Ecto neural progenitor cell (in vitro differentiated cells): ENCODE results near the gene EBI3.
"Not testable (repeated sequence)": the region's sequence is repeated elsewhere in the genome, so short reads cannot be mapped to it uniquely, and the experiment has no call there.

Source experiments
- DNase-seq: peaks from one replicate; pipeline ENCODE4 v3.0.0-alpha.2; 2018; ENCODE audit warnings: low spot score

EBI3 gene

GRCh38 chr19:4200940-4201542 is 28.3 kb upstream of the EBI3 start:
- DNase-seq: no peak

- DNase-seq: no peak
These were observed 27.5 kb upstream of the EBI3 start for GRCh38 chr19:4201798-4202197.

- no peak for DNase-seq
These were observed 22.4 kb upstream of the EBI3 start for GRCh38 chr19:4206818-4207484.

- DNase-seq: no peak
These were observed 20.8 kb upstream of the EBI3 start for GRCh38 chr19:4208385-4209094.

- no peak for DNase-seq
These were observed 19.1 kb upstream of the EBI3 start for GRCh38 chr19:4210166-4210731.

DNA sequence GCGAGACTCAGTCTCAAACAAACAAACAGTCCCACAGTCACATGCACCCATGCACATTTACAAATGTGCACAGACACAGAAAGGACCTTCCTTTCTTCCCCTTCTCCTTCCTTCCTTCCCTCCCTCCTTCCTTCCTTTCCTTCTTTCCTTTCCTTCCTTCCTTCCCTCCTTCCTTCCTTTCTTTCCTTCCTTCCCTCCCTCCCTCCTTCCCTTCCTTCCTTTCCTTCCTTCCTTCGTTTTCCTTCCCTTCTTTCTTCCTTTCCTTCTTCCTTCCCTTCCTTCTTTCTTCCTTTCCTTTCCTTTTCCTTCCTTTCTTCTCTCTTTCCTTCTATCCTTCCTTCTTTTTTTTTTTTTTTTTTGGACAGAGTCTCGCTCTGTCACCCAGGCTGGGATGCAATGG is 16.2 kb upstream of the EBI3 start:
- DNase-seq: no peak

- DNase-seq: no peak
These were observed 13.5 kb upstream of the EBI3 start for GRCh38 chr19:4215807-4216206.

- no peak for DNase-seq
These were observed 12.5 kb upstream of the EBI3 start for GRCh38 chr19:4216846-4217245.

DNA sequence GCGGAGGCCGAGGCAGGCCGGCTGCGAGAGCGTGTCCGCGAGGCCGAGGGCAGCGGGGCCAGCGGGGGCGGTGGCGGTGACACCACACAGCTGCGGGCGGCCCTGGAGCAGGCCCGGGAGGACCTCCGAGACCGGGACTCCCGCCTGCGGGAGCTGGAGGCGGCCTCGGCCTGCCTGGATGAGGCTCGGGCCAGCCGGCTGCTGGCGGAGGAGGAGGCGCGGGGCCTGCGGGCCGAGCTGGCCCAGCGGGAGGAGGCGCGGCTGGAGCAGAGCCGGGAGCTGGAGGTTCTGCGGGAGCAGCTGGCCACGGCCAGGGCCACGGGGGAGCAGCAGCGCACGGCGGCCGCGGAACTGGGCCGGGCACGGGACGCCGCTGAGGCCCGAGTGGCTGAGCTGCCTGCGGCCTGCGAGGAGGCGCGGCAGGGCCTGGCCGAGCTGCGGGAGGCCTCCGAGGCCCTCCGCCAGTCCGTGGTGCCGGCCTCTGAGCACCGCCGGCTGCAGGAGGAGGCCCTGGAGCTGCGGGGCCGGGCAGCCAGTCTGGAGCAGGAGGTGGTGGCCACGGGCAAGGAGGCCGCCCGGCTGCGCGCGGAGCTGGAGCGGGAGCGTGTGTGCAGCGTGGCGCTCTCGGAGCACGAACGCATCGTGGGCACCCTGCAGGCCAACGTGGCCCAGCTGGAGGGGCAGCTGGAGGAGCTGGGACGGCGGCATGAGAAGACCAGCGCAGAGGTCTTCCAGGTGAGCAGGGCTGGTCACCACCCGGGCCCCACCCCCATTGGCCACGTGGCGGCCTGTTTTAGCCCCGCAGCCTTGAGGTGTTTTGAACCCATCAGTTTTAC is 11.7 kb upstream of the EBI3 start:
- DNase-seq: no peak

DNA sequence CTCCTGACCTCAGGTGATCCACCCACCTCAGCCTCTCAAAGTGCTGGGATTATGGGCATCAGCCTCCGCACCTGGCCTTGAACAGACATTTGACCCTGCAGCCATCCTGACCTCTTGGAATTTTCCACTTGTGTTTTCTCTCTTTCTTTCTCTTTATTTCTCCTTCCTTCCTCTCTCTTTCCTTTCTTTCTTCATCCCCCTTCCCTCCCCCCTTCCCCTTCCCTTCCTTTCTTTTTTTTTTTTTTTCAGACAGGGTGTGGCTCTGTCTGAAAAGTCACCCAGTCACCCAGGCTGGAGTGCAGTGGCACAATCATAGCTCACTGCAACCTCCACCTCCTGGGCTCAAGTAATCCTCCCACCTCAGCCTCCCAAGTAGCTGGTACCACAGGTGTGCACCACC is 10.8 kb upstream of the EBI3 start:
- not testable (repeated sequence) for DNase-seq

DNA sequence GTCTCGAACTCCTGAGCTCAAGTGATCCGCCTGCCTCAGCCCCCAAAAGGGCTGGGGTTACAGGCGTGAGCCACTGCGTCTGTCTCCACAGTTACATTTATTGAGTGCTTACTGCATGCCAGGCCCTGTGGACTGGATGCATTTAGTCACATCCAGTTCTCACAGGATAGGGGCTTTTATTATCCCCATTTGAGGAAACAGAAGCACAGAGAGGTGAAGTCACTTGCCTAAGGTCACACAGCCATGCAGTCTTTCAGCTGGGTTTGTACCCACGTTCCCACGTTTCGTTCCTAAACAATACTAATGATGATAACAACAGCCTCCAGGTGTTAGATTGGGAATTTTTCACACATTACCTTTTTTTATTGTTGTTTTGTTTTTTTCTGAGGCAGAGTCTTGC is 9.1 kb upstream of the EBI3 start:
- DNase-seq: no peak

- no peak for DNase-seq
These were observed 4.9 kb upstream of the EBI3 start for GRCh38 chr19:4224470-4224869.

GRCh38 chr19:4225885-4226284 is 3.4 kb upstream of the EBI3 start:
- no peak for DNase-seq

DNA sequence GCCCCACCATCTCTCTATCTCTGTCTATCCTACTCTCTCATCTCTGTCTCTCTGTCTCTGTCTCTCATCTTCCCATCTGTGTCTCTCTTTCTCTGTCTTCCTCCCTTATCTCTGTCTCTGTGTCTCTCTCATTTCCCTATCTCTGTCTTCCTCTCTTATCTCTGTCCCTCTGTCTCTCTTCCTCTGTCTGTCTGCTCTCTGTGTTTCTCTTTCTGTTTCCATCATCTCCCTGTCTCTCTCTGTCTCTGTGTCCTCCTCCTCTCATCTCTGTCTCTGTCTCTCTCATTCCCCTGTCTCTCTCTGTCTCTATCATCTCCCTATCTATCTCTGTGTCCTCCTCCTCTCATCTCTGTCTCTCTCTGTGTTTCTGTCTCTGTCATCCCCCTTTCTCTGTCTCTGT is 1.6 kb upstream of the EBI3 start:
- no peak for DNase-seq

GRCh38 chr19:4228765-4229178 is 551 bp upstream of the EBI3 start:
- no peak for DNase-seq

DNA sequence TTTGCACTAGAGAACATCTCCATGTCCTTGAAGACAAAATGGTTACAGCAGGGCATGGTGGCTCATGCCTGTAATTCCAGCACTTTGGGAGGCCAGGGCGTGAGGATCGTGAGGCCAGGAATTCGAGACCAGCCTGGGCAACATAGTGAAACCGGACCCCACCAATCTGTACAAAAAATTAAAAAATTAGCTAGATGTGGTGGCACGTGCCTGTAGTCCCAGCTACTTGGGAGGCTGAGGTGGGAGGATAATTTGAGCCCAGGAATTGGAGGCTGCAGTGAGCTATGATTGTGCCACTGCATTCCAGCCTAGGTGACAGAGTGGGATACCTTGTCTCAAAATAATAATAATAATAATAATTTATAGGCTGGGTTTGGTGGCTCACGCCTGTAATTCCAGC is 914 bp downstream of the EBI3 start:
- not testable (repeated sequence) for DNase-seq

- not testable (repeated sequence) for DNase-seq
These were observed 2.2 kb downstream of the EBI3 start for GRCh38 chr19:4231521-4231920.

- DNase-seq: not testable (repeated sequence)
These were observed 2.8 kb downstream of the EBI3 start for GRCh38 chr19:4232139-4232538.

GRCh38 chr19:4232614-4233281 is 3.4 kb downstream of the EBI3 start:
- no peak for DNase-seq

DNA sequence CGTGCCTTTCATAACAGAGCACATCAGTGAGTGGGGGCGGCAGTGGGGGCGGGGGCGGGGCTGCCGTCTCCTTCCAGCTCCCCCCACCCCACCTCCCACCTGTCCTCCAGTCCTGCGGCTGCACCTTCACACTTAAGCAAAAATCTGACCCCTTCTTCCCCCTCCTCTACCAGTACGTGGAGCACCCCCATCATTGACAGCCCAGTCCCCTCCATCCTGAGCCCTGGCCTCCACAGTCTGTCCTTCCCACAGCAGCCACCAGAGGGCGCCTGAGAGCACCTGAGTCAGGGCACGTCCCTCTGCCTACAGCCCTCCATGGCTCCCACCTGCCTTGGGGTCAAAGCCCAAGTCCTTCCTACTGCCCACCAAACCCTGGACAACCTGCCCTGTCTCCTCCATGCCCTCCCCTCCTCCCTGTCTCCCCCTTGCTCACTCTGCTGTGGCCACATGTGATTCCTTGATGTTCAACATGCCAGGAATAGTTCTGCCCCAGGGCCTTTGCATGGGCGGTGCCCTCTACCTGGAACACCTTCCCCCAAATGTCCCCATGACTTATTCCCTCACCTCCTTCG is 4.0 kb downstream of the EBI3 start:
- peak; percentile 74 for DNase-seq

DNA sequence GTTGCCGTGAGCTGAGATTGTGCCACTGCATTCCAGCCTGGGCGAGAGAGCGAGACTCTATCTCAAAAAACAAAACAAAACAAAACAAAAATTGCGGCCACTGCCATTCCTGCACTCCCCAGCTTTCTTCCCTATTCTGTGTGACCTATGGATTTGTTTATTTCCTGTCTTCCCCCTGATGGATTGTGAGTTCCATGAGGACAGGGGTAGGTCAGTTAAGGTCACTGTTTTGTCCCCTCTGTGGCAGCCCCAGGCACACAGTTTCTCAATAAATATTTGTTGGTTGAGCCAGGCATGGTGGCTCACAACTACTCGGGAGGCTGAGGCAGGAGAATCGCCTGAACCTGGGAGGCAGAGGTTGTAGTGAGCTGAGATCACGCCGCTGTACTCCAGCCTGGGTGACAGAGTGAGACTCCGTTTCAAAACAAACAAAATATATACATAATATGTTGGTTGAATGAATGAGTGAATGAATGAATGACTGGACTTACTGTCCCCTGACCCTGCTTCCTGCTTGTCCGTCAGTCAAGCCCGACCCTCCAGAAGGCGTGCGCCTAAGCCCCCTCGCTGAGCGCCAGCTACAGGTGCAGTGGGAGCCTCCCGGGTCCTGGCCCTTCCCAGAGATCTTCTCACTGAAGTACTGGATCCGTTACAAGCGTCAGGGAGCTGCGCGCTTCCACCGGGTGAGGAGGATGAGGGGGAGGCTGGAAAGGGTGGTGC is 5.0 kb downstream of the EBI3 start:
- DNase-seq: no peak
